ENCODE data around the gene MYBBP1A.

Gene MYBBP1A

DNA sequence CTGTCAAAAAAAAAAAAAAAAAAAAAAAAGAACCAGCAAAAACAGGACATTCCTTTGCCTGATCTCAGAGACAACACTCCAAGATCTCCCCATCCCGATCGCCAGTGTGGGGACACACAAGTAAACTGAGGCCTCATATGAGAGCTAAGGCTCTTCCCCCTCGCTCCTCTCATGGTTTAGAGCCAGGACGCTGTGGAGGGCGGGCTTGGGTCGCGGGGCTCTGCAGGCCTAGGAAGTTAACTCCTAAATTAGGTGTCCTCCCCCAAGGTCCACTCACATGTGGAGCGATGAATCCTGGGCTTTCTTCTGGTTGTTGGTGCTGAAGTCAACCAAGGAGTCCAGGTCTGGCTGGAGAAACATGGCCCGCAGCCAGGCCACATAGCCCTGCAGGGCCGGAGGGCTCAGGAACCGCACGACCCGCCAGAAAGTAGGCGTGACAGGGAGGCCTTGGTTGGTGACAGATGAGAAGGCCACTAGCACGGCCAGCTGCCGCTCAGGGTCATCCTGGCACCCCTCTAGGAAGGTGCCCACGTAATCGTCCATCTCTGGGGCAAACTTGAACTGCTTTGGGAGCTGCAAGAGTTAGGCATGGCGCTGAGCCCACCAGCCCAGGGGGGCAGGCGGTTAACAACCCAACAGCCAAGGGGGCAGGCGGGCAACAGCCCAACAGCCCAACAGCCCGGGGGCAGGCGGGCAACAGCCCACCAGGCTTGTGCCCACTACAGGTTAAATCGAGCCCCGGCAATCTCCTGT is 5.2 kb downstream of the MYBBP1A start:
- no peak for DNase-seq (ENCODE audit: low read depth in 2 of 2)

DNA sequence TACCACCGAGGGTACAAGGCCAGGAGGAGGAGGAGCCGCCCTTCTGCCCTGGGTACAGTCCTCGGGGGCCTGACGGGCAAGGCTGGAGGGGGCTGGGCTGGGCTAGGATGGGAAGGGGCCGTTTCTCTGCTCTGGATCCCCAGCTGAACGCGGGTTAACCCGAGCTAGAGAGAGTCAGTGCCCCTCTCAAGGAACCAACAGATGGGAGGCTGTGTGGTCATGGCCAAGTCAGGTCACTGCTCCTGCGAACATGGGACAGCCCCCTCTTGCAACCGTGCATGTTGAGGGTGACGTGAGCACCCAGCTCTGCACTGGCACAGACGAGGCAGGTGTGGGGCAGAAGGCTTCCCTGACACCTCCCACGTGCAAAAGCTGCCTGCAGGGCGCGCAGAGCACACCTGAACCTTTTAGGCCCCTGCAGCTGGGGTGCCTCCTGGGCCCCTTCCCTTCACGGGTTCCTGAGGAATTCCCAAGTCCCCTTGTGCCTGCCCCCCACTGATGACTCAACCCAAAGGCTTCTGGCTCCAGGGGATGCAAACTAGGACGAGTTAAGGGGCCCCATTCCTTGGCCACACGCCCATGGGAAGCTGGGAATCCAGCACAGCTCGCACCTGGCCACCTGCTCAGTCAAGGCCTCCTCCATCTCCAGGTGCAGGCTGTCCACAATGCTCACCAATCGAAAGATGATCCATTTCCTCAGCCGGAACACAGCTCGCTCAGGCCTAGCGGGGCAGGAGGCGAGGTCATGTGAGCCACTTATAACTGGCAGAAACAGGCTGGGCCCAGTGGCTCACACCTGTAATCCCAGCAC is 6.3 kb downstream of the MYBBP1A start:
- DNase-seq (ENCODE audit: low read depth in 2 of 2): no peak

DNA sequence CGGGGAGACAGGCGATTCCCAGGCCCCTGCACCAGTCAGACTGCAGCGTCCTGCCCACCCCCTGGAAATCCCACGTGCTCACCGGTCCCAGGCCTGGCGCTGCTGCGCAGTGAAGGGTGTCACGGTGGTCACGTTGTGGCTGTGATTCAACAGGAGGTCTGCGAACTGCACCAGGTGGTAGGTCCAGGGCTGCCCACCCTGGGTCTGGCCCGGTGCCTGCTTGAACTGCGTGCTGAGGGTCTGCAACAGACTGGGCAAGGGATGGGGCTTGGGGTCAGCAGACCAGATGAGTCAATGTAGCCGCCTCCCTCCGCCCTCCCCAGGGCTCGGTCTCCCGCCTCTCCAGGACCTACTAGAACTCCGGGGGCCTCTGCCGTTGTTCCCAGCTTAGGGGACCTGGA is 7.1 kb downstream of the MYBBP1A start:
- DNase-seq (ENCODE audit: low read depth in 2 of 2): no peak

DNA sequence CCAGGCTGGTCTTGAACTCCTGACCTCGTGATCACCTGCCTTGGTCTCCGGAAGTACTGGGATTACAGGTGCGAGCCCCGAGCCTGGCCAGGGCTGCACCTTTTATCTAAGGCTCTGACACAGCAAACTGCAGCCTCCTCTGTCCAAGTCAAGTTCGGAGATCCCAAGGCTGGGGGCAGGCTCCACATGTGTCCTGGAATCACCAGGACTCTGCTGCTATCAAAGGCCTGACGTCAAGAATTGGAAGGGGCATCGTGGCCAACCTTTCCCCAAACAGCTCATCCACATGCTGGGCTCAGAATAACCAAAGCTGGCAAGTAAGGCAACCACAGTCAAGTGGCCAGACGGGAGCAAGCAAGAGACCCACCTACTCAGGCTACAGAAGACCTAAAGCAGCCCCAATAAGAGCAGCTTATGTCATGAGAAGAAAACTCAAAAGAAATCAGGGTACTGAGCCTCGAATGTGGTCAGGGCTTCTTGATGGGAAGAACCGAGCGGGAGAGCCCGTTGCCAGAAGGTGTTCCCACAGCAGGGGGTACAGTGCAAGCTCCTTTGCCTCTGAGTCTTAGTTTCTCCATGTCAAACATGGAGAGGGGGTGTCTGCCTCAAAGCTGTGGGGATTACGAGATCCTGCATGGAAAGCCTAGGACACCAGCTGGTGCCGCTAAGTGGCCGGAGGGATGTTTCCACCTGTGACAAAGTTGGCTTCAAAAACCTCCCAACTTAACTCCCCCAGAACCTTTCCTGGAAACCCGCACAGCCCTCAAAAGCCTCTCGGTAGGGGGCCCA is 7.9 kb downstream of the MYBBP1A start:
- DNase-seq (ENCODE audit: low read depth in 2 of 2): no peak

DNA sequence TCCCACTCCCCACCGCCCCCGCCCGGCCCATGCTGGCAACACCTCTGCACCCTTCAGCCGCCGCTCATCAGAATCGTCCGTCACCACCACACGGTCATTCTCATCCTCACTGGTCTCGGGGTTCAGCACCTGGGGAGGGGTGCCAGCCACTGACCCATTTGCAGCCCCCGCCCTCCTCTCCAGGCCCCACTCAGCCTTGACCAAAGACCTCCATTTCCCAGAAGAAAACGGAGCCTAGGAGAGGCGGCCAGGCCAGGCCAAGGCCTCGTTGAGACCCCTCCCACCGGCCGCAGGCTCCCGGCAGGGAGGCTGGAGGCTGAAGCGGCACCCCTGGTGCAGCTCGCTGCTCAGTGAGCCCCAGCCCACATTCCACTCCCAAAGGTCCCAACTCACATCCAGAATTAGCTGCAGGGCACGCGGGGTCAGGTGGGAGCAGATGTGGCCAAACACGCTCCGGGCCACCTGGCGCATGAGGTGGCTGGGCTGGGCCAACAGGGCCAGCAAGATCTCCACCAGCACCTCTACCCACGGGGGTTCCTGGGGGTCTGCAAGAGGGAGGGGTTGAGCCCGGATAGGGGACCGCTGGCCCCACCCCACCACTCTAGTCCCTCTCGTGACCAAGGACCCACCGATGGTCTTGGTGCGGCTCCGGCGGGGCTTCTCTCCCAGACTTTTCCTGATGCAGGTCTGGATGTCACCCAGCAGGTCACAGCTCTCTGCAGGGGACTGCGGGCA is 9.8 kb downstream of the MYBBP1A start:
- no peak for DNase-seq (ENCODE audit: low read depth in 2 of 2)

DNA sequence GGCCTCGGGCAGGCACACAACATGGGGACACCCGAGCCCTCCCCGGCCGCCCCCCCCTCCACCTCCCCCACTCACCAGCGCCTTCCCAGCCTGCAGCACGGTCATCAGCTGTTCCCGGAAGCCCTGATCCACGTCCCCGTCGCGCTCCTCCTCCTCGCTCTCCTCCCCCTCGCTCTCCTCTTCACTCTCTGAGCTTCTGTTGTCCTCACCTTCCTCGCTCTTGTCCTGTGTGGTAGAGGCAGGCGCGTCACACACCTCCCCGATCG is 10.3 kb downstream of the MYBBP1A start:
- DNase-seq (ENCODE audit: low read depth in 2 of 2): no peak

DNA sequence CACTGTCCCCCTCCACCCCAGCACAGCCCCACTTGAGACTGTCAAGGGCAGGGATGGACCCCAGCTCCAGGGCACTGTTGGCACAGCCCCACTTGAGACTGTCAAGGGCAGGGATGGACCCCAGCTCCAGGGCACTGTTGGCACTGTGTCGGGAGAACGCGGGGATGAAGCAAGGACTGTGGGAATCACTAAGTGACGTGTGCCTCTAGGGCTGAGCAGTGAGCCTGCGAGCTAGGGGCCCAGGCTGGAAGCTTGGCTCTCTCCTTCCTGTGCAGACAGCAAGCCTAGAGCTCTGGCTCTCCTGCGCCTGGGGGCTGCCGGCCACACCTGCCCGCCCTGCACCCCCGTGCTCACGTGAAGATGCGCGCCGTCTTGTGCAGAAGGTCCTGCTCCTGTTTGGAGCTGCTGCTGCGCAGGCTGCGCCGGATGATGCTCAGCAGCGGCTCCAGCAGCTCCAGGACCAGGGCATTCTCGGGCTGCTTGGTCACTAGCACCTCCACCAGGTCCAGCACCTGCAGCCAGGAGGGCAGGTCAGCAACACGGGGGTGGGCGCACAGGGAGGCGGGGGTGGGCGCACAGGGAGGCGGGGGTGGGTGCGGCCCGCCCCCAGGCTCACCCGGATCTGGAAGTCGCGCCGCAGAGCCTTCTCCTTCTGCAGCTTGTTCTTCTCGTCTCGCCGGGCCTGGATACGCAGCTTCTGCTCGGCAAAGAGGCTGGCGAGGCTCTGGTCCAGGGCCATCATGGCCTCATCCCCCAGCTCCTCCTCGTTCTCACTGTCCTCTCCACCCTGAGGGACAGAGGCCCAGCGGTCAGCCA is 10.8 kb downstream of the MYBBP1A start:
- no peak for DNase-seq (ENCODE audit: low read depth in 2 of 2)

DNA sequence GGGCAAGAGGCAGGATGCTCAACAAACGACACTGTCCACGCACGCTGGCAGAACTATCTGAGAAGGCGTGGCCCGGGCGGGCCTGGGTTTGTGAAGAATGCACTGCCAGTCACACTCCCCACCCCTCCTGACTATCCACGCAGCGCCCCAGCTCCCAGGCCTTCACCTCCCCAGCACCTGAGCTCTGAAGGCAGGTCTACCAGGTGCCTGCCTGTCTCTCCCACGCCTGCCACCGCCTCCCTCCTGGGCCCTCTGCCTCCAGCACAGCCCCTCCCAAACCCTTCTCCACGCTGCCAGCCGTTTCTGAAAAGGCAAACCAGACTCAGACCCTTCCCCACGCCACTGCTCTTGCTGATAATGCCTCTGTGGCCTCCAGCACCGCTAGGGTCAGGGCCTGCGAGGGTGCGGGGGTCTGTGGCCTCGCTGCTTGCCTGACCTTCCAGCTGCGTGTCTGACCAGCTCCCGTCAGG is 11.6 kb downstream of the MYBBP1A start:
- DNase-seq (ENCODE audit: low read depth in 2 of 2): no peak

DNA sequence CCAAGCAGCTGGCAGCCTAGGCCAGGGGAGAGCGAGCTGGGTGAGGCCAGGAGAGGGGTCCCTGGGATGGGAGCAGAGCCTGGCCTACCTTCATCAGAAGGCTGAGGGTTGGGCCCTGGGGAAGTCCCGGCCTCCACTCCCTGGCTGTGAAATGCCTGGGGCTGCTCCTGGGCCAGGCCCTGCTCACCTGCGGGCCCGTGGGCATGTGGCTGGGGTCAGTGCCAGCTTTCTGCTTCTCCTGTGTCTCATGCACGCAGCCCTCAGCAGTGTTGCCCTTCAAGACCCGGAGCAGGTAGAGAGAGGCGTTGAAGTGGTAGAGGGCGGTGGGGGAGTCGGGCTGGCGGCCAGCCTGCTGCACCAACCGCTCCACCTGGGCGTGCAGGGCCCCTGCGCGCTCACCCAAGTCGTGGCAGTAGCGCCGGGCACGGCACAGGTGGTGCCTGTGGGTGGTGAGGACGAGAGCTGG is 12.4 kb downstream of the MYBBP1A start:
- DNase-seq (ENCODE audit: low read depth in 2 of 2): no peak

DNA sequence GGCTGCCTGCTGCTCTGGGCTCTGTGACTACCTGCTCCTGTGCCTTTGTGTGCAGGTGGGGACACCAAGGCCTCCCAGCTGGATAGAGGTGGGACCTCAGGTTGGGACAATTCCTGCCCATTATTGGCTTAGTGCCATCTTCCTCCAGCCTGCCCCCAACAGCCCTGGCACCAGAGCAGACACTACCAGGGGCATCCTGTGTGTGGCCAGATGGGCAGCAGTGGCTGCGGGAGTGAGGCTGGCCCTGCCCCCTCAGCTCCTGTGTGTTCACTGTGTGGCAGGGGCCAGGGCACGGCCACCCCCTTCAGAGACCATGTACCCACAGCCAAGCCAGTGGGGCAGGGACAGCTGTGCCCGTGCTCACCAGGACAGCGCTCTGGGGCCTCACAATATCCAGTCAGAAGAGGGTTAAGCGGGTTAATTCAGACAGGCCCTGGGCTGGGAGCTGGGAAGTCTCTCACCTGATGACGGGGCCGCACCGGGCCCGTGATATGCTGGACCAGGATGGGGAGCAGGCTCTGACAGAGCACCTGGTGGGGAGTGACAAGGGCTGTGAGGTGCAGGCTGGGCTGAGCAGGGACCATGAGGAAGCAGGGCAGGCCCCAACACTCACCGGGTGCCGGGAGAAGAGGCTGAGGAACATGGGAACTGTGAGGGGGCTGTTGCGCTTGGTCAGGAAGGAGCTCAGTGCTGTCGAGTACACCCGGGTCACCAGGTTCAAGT is 13.0 kb downstream of the MYBBP1A start:
- DNase-seq (ENCODE audit: low read depth in 2 of 2): no peak

DNA sequence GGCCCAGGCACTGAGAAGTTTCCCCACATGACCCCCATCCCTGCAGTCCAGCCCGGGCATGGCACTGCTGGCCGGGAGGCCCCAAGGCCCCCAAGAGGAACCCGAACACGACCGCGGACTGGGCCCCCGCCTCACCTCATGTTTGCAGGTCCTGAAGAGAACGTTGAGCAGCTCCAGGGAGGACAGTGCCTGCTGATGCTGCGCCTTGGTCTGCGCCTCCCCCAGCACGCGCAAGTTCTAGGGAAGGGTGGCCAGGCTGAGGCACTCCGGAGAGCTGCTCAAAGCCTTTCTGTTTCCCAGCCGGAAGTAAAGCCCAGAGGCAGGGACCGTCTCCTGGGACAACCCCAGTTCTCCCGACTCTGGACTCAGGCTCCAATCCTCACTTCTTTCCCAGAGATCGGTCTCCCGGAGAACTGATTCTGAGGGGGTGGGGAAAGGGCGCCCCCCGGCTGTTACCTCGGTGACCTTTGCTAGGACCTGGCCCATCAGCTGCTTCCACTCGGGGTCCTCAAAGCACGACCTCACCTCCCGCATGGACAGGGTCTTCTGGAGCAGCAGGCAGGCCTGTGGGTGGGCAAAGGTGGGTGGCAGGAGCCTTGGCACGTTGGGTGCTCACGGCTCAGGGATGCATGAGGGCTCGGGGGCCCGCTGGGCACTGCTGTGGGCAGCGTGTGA is 13.7 kb downstream of the MYBBP1A start:
- DNase-seq (ENCODE audit: low read depth in 2 of 2): no peak

DNA sequence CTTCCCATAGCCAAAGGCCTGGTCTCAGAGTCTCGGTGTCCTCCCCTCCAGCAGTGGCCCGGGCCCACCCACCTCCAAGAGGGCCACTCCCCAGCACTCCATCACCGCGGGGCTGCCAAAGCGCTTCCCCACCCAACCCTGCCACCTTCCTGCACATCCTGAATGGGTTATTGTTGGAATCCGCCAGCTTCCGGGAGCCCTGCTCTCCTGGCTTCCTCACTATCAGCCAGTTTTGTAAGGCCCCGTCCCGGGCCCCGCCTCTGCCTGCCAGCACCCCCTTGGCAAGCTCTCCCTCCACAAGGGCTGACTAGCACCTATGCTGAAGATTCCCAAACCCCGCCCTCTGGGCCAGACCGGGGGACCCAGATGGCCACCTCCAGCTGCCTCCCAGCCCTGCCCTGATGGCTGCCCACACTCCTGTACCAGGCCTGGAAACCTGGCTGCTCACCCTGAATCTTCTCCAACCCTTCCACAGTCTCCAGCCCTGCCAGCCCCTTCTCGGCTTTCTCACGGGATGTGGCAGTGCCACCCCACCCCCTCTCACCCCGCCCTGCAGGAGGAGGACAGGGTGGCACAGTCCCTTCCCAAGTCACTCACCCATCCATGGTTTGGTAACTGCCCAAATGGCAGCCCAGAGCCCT is 14.4 kb downstream of the MYBBP1A start:
- DNase-seq (ENCODE audit: low read depth in 2 of 2): no peak

DNA sequence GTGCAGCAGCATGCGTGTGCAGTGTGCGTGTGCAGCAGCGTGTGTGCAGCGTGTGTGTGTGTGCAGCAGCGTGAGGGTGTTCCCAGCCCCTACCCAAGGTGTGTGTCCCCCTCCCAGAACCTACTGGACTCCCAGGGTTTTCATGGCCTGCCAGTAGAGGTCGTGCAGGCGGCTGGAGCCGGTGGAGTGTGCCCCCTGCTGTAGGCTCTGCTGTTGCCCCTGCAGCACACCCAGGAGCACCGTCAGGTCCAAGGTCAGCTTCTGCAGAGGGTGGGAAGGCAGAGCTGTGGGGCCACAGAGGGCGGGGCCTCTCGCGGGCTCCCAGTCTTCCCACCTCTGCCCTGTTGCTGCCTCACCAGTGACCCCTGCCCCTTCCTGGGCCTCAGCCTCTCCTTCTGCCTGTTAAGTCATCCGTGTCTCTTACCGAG is 14.9 kb downstream of the MYBBP1A start:
- no peak for DNase-seq (ENCODE audit: low read depth in 2 of 2)

DNA sequence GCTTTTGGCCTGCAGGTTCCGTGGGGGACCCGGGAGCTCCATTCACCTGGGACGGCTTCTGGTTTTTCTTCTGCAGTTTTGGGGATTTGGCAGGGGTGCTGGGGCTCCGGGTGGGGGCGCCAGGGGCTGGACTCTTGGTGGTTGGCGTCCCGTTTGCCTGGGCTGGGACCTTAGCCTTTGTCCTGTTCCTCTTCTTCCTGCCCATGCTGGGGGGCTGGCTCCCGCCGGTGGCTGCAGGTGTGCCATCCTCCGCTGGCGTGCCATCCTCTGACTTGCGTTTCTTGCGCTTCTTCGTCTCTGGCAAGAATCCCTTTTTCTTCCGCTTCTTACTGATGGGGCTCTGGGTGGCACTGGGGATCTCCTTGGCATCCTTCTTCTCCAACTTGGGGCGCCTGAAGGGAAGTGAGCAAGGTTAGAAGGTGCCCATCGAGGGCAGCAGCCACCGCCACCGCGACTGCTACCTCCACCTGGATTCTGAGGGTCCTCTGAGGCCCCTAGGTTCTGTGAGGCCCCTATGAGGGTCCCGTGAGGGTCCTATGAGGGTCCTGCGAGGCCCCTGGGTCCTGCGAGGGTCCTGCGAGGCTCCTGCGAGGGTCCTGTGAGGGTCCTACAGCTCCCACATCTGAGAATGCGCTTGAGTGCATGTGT is 15.5 kb downstream of the MYBBP1A start:
- no peak for DNase-seq (ENCODE audit: low read depth in 2 of 2)

DNA sequence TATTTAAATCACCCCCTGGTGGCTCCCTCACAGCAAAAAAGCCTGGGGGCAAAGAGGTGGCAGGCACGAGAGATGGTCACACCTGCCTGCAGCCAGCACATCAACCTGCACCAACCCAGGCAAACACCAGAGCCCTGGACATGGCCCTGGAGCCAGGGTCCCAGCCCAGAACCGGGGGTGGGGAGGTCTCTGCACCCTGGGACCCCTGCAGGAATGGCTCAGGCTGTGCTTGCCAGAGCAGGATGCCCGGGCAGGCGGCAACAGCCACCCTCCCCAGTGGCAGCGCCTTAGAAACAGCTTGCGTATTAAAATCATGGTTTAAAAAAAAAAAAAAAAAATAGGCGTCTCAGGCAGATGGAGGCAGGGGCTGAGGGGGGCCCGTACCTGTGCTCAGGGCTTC is 16.2 kb downstream of the MYBBP1A start:
- DNase-seq (ENCODE audit: low read depth in 2 of 2): no peak

DNA sequence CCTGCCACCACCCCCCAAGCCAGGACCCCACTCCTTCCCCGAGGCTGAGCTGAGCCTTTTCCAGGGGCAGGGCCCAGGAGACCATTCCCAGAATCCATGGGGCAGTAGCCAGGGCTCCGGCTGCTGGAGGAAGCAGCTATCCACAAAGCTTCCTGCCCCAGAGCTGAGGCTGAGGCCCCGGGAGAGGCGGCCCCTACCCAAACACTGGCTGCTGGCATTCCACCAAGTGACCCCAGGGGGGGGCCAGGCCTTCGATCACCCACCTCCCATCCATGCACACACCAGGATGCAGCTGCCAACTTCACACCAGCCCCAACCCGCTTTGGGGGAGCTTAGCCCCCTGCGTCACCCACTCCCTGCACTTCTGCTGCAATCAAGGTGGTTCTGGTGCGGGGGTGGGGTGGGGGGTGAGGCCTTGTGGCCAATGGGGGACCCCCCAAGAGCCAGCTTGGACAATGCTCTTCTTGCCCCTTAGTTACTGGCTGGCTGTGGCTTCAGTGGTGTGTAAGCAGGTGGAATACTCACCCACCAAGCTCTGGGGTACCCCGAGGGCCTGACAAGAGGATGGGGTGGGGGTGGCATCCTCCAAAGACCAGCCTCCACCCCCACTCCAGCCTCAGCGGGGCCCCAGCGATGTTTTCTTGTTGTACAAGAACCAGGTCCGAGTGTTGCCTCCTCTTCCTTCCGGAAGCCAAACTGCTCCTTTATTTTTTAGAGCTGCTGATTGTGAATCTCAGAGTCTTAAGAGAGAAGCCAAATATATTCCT is 16.8 kb downstream of the MYBBP1A start:
- DNase-seq (ENCODE audit: low read depth in 2 of 2): no peak

DNA sequence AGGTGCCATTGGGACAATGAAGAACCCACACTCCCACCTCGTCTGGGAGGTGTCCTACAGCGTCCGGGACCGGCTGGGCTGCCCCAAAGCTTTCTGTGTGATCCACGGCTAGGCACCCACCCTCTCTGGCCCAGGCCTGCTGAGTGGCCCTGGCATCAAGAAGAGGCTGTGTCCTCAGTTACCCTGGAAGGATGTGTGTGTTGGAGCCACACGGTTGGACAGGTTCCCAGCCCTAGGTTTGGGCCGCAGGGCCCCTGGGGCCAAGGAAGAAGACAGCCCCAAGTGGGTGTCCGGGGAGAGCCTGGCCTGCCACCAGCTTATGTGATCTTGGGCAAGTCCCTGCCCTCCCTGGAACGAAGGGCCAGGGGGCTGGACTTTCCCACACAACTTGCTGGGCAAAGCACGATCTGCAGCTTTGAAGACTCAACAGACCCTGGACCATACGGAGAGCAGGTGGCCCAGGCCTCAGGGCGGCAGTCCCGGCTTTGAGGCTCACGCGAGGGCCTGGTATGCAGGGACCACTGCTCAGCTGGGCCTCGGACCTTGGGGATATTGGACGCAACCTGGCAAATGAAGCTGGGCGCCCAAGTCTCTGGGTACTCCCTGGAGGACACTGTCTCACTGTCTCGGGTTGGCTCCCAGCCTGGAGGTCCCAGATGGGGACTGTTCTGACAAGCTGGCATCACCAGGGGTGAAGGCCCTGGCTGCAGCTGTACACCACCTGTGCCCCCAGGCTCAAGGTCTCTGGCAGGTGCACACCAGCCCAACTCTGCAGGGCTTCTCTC is 17.5 kb downstream of the MYBBP1A start:
- DNase-seq (ENCODE audit: low read depth in 2 of 2): no peak
